Fibroblast of lung (primary cell): ENCODE results near the gene RFK. TPM values are rescaled to one million over a fixed set of nuclear protein-coding genes. Genes with fewer than 3 reads are reported as not detected.
A peak's percentile ranks its signal among the peaks of the same experiment; 100 is the strongest.

ENCODE experiments used
- DNase-seq, 2 donors: peaks; one replicate each; pipeline versions ENCODE4 v3.0.0 to v3.0.0-alpha.2; 2010; ENCODE audit warnings: low read depth in 2 of 2
- H2AFZ ChIP-seq: 2 replicates; pipeline ENCODE4 v1.5.1; 2012; ENCODE audit warnings: low read length, control low read depth, inconsistent platforms
- H3K27ac ChIP-seq: 2 replicates; pipeline ENCODE4 v1.5.1; 2011; ENCODE audit warnings: low read length, control low read depth; ENCODE audit not compliant: insufficient read depth
- H3K27me3 ChIP-seq: 2 replicates; pipeline ENCODE4 v1.5.1; 2011; ENCODE audit warnings: mild to moderate bottlenecking, low read length; ENCODE audit not compliant: control insufficient read depth, insufficient read depth
- H3K36me3 ChIP-seq: 2 replicates; pipeline ENCODE4 v1.5.1; 2011; ENCODE audit warnings: low read length; ENCODE audit not compliant: control insufficient read depth, insufficient read depth
- H3K4me1 ChIP-seq: 2 replicates; pipeline ENCODE4 v1.5.1; 2011; ENCODE audit warnings: low read length; ENCODE audit not compliant: control insufficient read depth, insufficient read depth; ENCODE audit errors: extremely low read depth
- H3K4me2 ChIP-seq: 2 replicates; pipeline ENCODE4 v1.5.1; 2011; ENCODE audit warnings: low read length, control low read depth; ENCODE audit not compliant: insufficient read depth; ENCODE audit errors: extremely low read depth
- H3K4me3 ChIP-seq, 4 experiments: fragments of 200-600 bp in 1 of 4; sonication (generic) in 1 of 4; replicated peaks in 1 of 4; 2 replicates each; pipeline ENCODE4 v1.5.1; 2011 to 2016; ENCODE audit warnings: low read length in 4 of 4, low read depth in 3 of 4, mild to moderate bottlenecking in 3 of 4, control low read depth in 2 of 4, inconsistent platforms in 1 of 4, mixed read lengths in 1 of 4; ENCODE audit not compliant: insufficient read depth in 1 of 4; ENCODE audit errors: control extremely low read depth in 1 of 4
- H3K79me2 ChIP-seq: 2 replicates; pipeline ENCODE4 v1.5.1; 2012; ENCODE audit warnings: mild to moderate bottlenecking, low read length, inconsistent platforms; ENCODE audit not compliant: control insufficient read depth, insufficient read depth
- H3K9ac ChIP-seq: 2 replicates; pipeline ENCODE4 v1.5.1; 2011; ENCODE audit warnings: mild to moderate bottlenecking, low read length, control low read depth; ENCODE audit not compliant: insufficient read depth
- H3K9me3 ChIP-seq: 2 replicates; pipeline ENCODE4 v1.5.1; 2012; ENCODE audit warnings: low read depth, low read length; ENCODE audit not compliant: control insufficient read depth, insufficient read depth
- H4K20me1 ChIP-seq: 2 replicates; pipeline ENCODE4 v1.5.1; 2011; ENCODE audit warnings: low read length; ENCODE audit not compliant: control insufficient read depth, insufficient read depth; ENCODE audit errors: extremely low read depth
- CTCF ChIP-seq, 2 donors: IDR thresholded peaks in 1 of 2; conservative IDR thresholded peaks in 1 of 2; 1 replicate in 1 of 2; 2 replicates in 1 of 2; pipeline ENCODE4 v1.5.1; 2011 to 2012; ENCODE audit warnings: low read length in 2 of 2, control low read depth in 1 of 2, inconsistent platforms in 1 of 2, low read depth in 1 of 2, mild to moderate bottlenecking in 1 of 2
- EZH2 ChIP-seq: IDR thresholded peaks from 2 replicates; pipeline ENCODE4 v1.5.1; 2012; ENCODE audit warnings: low read length, control low read depth, mild to moderate bottlenecking; ENCODE audit errors: missing control alignments
- polyA plus RNA-seq, 2 donors: library from polyadenylated mRNA; depleted of rRNA in 1 of 2; stranded (reverse) in 1 of 2; unstranded in 1 of 2; fragments of >200 nt; gene quantifications; 2 replicates each; pipeline ENCODE4 v1.2.1, GENCODE V29; 2011 to 2012; ENCODE audit warnings: missing spikeins in 1 of 2
- total RNA-seq: library from RNA; depleted of rRNA; stranded (reverse); fragments of >200 nt; gene quantifications from 2 replicates; pipeline ENCODE4 v1.2.1, GENCODE V29; 2014

The RFK gene
- total and polyA plus RNA-seq, 2 donors (not counting 1 experiment from before 2014, with no cell fraction given) = 22.8 to 27.5 TPM

- DNase-seq = no peak
- Histone ChIP-seq H3K27me3 (no peaks in the 10 kb centered on the region), H2AFZ (no peak overlapping the region), H3K4me3 (no peak overlapping the region), H3K27ac (no peak overlapping the region), H4K20me1 (no peaks in the 10 kb centered on the region), H3K4me2 (no peak overlapping the region), H3K9me3 (no peaks in the 10 kb centered on the region), H3K4me1 (peaks cover 13% of the 10 kb centered on the region), H3K79me2 (no peaks in the 10 kb centered on the region), H3K36me3 (no peaks in the 10 kb centered on the region), H3K9ac (no peak overlapping the region)
- TF ChIP-seq EZH2 (no peak), CTCF (conservative IDR thresholded peaks at IDR 0.05 in 1 of 2, IDR thresholded peaks at IDR 0.05 in 1 of 2; ENCODE audit: low read depth in 1 of 2, low read length in 2 of 2) (no peak)
Observed at GRCh38 chr9:76373784-76374474, 20.3 kb downstream of the RFK start.

- Histone ChIP-seq H3K4me1 (peaks cover 13% of the 10 kb centered on the region), H3K9me3 (no peaks in the 10 kb centered on the region), H3K4me3 (no peak overlapping the region), H2AFZ (no peak overlapping the region), H3K27me3 (no peaks in the 10 kb centered on the region), H3K27ac (no peak overlapping the region), H3K9ac (no peak overlapping the region), H4K20me1 (no peaks in the 10 kb centered on the region), H3K36me3 (no peaks in the 10 kb centered on the region), H3K79me2 (no peaks in the 10 kb centered on the region), H3K4me2 (peak overlapping the region; percentile 37)
- DNase-seq = peak; percentile 84 to 85
- TF ChIP-seq CTCF (conservative IDR thresholded peaks at IDR 0.05 in 1 of 2, IDR thresholded peaks at IDR 0.05 in 1 of 2; ENCODE audit: low read depth in 1 of 2, low read length in 2 of 2) (no peak), EZH2 (no peak)
Observed at GRCh38 chr9:76373173-76373783, 20.9 kb downstream of the RFK start.

- TF ChIP-seq CTCF (conservative IDR thresholded peaks at IDR 0.05 in 1 of 2, IDR thresholded peaks at IDR 0.05 in 1 of 2; ENCODE audit: low read depth in 1 of 2, low read length in 2 of 2) (no peak), EZH2 (no peak)
- Histone ChIP-seq H2AFZ (no peak overlapping the region), H3K36me3 (no peaks in the 10 kb centered on the region), H3K27me3 (no peaks in the 10 kb centered on the region), H3K79me2 (no peaks in the 10 kb centered on the region), H3K4me1 (peaks cover 13% of the 10 kb centered on the region), H3K9me3 (no peaks in the 10 kb centered on the region), H3K27ac (no peak overlapping the region), H4K20me1 (no peaks in the 10 kb centered on the region), H3K4me2 (peak overlapping the region; percentile 3), H3K4me3 (no peak overlapping the region), H3K9ac (no peak overlapping the region)
- no peak for DNase-seq
Observed at GRCh38 chr9:76372336-76372735, 21.9 kb downstream of the RFK start.
